ENCODE results near the gene C16orf54.
"Not testable (repeated sequence)": the region's sequence is repeated elsewhere in the genome, so short reads cannot be mapped to it uniquely, and the experiment has no call there.

The C16orf54 gene

DNA sequence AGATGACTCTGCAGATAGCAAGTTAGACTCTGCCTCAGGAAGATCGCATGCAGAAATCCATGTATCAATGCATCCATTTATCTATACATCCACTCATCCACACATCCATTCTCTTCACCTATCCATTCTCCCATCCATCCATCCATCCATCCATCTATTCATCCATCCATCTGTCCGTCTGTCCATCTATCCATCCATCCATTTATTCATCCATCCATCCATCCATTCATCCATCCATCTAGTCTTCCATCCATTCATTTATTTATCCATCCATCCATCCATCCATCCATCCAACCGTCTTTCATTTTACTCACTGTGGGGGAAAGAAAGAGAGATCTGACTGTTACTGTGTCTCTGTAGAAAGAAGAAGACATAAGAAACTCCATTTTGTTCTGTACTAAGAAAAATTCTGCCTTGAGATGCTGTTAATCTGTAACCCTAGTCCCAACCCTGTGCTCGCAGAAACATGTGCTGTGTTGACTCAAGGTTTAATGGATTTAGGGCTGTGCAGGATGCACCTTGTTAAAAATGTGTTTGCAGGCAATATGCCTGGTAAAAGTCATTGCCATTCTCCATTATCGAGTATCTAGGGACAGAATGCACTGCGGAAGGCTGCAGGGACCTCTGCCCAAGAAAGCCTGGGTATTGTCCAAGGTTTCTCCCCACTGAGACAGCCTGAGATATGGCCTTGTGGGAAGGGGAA is 5.7 kb downstream of the C16orf54 start:
- not testable (repeated sequence) for DNase-seq

DNA sequence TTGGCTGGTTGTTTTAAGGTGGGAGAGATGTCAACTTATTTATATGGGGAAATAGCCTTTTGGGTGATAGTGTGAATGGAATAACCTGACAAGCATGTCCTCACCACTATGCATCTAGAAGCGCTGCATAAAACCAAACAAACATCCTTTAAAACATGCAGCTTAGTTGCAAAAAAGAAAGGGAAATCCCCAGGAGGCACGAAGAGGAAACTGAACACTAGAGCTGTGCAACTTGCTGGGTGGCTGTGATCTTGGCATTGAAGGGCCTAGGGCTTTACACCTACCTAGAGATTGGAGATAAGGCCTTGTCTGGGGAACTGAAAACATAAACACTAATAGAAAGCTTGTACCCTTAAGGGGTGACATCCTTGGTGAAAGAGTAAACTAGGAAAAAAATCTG is 7.3 kb downstream of the C16orf54 start:
- no peak for DNase-seq

DNA sequence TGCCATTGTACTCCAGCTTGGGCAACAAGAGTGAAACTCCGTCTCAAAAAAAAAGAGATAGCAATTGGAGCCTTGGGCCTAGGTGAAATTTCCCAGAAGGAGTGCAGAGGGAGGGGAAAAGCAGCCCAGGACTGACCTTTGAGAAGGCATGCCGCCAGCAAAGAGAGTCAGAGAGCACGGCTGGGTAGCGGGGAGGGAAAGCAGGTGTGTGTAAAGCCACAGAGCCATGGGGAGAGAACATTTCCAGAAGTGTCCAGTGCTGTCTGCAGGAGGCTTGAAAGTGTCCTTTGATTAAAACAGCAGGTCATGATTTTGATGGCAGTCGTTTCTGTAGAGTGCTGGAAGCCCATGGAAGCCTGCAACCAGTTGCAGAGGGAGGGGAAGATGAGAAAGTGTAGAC is 8.1 kb downstream of the C16orf54 start:
- no peak for DNase-seq

DNA sequence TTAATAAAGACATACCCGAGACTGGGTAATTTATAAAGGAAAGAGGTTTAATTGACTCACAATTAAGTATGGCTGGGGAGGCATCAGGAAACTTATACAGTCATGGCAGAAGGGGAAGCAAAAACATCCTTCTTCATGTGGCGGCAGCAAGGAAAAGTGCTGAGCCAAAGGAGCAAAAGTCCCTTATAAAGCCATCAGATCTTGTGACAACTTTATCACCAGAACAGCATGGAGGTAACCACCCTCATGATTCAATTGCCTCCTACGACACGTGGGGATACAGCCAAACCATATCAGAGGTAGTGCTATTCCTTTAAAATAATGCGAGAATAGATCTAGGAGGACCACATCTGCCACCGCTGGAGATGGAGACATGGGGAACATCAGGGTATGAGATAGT is 9.0 kb downstream of the C16orf54 start:
- no peak for DNase-seq

DNA sequence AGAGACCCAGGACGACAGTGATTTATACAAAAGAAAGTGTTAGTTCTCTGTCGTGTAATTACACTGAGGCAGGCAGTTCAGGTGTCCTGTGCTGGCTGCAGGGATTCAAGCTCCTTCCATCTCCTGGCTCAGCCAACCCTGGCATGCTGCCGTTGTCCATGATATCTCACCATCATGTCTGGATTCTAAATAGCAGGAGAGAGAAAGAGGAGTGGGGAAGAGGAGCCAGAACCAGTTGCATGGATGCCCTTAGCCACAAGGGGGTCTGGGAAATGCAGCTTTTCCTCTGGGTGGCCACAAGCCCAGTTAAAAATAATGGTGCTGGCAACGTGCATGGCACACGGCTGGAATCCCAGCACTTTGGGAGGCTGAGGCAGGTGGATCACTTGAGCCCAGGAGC is 9.7 kb downstream of the C16orf54 start:
- no peak for DNase-seq

DNA sequence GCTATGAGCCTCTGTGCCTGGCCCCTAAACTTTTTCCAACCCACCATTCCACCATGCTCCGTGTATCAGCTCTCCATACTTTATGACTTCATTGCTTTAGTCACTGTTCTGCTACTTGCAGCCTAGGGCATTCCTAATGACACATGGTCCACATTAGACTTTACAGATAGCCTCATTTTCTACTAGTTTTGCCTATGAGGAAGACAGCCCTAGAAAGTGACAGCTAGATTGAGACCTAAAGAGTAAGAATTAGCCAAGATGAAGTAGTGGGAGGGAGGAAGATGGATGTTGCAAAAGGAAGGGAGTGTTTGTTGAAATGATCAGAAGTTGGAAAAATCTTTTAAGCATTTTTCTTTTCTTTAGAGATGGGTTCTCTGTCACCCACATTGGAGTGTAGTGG is 11.0 kb downstream of the C16orf54 start:
- no peak for DNase-seq

DNA sequence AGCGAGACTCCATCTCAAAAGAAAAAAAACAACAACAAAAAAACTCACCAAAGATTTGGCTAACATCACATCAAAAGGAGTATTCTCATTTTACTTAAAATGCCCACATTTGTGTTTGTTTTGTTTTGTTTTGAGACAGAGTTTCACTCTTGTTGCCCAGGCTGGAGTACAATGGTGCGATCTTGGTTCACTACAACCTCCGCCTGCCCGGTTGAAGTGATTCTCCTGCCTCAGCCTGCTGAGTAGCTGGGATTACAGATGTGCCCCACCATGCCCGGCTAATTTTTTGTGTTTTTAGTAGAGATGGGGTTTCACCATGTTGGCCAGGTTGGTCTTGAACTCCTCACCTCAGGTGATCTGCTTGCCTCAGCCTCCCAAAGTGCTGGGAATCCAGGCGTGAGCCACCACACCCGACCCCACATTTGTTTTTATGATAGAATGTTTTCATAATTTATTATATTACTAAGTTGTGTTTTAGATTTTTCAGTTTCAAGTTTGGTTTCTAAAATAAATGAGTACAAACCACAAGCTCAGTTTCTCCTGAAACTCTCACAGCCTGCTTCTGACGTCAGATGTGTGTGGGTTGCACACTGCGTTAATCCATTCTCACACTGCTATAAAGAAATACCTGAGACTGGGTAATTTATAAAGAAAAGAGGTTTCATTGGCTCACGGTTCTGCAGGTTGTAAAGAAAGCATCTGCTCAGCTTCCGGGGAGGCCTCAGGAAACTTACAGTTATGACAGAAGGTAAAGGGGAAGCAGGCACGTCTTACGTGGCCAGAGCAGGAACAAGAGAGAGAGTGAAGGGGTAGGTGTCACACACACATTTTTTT is 13.8 kb downstream of the C16orf54 start:
- not testable (repeated sequence) for DNase-seq

DNA sequence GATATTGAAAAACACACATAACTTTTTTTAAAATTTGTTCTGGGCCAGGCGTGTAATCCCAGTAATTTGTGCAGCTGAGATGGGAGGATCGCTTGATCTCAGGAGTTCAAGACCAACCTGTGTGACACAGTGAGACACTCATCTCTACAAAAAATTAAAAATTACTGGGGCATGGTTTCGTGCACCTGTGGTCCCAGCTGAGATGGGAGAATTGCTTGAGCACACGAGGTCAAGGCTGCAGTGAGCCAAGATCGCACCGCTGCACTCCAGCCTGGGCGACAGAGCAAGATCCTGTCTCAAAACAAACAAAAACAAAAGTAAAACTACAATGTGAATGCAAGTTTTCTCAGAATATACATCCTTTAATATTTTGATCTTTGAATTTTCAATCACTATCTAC is 15.1 kb downstream of the C16orf54 start:
- no peak for DNase-seq

DNA sequence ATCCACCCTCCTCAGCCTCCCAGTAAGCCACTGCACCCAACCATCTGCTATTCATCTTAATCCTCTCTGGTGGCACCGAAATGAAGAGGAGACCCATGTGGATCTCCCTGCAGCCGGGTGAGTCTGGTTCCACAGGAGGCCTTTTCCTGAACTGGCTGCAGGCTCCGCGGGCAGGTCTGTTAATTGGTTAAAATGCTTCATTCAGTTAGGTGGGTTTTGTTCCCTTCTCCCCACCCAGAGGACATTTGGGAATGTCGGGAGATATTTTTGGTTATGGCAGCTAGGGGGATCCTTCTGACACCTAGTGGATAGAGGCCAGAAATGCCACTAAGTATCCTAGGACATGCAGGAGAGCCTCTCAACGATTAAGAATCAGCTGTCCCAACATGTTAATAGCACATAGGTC is 16.7 kb downstream of the C16orf54 start:
- peak; percentile 22 to 33 for DNase-seq

DNA sequence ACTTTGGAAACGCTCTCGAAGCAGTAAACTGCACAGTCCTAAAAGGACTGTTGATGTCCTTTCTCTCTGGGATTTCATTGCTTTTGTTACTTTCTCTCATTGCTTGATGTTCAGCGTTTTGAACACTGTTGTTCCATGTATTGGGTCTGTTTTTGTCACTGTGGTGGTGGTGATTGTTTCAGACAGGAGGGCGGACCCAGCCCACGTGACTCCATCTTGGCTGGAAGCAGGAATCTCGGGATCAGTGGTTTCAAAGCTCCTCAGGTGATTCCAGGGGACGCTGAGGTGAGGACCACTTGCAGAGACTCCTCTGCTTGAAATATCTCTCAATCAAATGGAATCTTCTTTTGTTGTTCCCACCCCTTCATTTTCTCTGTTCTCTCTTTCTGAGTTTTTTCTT is 18.3 kb downstream of the C16orf54 start:
- DNase-seq: no peak

DNA sequence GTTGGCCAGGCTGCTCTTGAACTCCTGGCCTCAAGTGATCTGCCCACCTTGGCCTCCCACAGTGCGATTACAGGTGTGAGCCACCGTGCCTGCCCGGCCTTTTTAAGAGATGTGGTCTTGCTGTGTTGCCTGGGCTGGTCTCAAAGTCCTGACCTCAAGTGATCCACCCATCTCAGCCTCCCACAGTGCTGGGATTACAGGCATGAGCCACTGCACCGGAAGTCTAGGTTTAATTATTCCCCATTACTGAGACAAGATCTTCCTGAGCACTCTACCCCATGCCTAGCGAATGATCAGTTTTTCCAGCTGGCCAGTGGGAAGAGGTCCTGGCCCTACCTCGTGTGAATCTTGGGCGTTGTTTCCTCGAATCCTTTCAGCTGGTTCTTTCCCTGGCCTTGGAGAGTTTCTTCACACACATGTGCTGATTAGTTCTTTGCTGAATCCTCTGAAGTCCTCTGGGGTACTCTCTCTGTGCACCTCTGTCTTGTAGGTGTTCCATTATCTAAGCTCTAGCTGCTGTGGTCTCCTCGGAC is 18.9 kb downstream of the C16orf54 start:
- no peak for DNase-seq

DNA sequence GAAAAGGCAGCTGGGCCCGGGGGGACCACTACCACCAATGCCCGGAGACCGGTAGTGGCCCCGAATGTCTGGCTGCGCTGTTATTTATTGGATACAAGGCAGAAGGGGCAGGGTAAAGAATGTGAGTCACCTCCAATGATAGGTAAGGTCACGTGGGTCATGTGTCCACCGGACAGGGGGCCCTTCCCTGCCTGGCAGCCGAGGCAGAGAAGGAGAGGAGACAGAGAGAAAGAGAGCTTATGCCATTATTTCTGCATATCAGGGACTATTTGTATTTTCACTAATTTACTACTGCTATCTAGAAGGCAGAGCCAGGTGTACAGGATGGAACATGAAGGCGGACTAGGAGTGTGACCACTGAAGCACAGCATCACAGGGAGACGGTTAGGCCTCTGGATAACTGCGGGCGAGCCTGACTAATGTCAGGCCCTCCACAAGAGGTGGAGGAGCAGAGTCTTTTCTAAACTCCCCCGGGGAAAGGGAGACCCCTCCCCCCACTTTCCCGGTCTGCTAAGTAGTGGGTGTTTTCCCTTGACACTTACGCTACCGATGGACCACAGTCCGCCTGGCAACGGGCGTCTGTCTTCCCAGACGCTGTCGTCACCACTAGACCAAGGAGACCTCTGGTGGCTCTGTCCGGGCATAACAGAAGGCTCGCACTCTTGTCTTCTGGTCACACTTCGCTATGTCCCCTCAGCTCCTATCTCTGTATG is 24.5 kb downstream of the C16orf54 start:
- DNase-seq: peak; percentile 44 to 59

DNA sequence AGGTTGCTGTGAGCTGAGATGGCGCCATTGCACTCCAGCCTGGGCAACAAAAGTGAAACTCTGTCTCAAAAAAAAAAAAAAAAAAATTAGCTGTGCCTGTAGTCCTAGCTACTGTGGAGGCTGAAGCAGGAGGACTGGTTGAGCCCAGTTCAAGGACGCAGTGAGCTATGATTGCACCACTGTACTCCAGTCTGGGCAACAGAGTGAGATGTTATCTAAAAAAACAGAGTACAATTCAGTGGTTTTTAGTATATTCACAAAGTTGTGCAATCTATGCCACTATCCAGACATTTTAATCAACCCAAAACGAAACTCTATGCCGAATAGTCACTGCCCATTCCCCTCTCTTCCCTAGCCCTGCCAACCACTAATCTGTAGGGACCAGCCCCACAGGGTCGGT is 25.1 kb downstream of the C16orf54 start:
- no peak for DNase-seq

DNA sequence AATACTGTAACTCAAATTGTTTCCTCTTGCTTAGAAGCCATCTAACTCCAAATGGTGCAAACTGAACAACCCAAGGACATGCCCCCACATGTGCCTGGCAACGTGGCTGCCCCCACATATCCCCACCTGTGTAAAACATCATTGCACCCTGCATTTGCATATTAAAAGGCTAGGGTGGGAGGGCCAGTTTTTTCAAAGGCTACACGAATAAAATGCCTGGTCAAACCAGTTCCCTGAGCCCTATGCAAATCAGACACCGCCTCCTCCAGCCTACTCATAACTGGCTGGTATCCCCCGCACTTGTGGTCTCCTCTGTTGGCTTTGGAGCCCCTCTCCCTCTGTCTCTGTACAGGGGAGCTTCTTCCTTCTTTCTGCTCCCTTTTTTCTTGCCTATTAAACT is 26.7 kb downstream of the C16orf54 start:
- no peak for DNase-seq

DNA sequence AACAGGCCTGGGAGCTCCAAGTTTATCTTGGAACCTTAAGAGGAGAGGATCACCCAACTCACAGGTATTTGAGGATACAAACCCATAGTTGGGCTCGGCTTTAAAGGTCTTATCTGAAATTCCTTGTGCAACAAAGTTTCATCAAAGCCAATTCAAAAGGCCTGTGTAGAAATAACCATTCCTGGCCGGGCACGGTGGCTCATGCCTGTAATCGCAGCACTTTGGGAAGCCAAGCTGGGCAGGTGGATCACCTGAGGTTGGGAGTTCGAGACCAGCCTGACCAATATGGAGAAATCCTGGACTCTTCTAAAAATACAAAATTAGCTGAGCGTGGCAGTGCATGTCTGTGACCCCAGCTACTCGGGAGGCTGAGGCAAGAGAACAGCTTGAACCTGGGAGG is 28.7 kb downstream of the C16orf54 start:
- DNase-seq: no peak

DNA sequence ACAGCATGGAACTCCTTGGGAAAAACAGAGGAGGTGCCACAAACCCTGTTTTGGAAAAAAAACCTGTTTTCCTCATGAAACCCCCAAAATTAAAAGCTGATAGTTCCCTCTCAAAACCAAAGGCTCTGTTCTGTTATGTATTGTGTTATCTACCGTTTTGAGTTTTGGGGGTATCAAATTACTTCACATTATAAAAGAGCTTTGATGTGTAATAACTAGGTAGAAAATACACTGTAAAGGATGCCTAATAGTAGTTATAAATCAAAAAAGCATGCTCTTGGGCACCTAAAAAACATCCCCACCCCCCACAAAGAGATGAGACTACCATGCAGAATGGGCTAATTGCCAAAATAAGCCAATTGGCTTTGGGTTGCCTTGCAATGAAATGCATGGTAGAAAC is 30.8 kb downstream of the C16orf54 start:
- no peak for DNase-seq

DNA sequence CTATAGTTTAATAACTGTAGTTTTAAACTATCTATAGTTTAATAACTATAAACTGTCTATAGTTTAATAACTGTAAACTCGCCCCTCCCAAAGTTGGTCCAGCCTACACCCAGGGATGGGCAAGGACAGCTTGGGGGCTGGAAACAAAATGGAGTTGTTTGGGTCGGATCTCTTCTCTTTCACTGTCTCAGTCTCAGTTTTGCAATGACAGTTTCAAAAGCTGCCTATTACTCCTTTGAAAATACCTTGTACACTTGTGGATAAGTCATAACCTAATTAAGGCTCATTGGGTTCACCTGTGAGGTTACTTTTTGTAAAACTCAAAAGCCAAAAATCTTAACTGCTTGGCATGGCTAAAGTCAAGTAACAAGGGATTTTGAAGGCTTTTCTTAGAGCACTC is 31.4 kb downstream of the C16orf54 start:
- DNase-seq: no peak

DNA sequence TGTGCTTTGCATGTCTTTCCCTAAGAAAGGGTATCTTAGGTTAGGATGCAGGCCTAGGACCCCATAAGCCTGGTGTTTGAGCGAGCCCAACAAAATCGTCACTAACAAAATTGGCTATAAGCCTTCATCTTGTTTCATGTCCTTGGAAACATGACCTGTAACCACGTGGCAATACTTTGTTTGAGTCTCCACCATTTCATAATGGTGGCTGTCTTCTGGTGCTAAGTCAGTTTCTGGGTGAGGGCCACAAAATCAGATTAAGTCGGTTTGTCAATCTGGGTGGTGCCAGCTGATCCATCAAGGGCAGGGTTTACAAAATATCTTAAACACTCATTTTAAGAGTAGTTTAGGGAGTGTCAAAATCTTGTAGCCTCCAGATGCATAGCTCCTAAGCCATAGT is 33.0 kb downstream of the C16orf54 start:
- DNase-seq: no peak

DNA sequence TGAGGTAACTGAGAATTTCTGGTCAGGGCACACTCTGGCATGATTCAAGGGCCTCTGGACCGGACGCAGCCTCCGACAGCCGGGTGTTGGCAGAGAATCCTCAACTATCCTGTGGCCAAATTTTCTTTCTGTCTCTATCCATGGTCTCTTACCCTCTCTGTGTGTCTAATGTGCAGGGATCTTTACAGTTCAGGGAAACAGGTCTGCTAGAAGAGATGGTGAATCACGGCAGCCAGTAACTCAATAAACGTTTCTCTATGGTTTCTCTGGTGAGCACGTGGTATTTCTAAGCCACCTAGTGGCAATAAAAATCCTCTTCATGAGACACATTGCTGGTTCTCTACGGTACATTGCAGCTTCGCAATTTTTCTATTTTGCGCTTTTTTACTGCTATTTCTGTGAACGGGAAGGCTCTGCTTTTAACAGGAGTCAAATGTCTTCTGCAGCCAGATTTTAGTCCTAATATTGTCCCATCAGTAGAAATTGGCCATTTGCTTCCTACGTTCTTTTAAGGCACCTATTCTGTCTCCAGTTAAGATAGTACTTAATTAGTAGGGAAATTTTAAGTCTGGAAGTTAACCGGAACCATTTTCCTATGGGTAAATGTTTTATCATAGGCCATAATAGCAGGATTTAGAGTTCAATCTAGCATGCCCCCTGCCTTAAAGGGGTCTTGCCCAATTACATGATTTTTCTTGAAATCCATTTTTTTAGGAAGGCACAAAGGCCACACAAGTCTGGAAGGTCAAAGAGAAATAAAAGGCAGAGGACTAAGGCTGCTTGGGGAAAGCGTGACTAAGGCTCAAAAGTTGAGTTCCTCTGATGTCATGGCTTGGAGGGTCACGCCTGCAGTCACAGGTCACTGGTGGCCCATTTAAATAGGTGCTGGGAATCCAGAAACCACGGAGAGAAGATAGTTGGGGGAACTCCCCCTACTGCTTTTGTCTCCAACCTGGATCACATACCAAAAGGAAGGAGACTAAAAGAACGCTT is 35.3 kb downstream of the C16orf54 start:
- DNase-seq: peak; percentile 26 to 41

DNA sequence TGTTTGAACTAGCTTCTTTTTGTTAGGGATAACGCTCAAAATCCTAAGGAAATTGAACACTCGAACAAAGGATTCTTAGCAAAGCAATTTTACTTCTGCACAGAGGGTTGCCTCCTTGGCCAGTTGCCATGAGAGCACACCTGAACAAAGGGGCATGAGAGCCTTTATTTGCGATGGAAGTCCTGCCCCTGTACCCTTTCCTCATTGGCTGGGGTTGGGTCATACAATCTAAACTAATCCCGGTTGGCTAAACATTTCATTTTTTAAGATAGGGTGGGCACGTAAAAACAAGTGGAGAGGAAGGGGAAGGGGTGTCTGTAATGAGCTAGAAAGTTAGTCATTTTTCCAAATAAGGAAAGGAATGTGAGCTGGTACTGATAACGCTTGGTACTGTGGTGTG is 36.1 kb downstream of the C16orf54 start:
- not testable (repeated sequence) for DNase-seq

DNA sequence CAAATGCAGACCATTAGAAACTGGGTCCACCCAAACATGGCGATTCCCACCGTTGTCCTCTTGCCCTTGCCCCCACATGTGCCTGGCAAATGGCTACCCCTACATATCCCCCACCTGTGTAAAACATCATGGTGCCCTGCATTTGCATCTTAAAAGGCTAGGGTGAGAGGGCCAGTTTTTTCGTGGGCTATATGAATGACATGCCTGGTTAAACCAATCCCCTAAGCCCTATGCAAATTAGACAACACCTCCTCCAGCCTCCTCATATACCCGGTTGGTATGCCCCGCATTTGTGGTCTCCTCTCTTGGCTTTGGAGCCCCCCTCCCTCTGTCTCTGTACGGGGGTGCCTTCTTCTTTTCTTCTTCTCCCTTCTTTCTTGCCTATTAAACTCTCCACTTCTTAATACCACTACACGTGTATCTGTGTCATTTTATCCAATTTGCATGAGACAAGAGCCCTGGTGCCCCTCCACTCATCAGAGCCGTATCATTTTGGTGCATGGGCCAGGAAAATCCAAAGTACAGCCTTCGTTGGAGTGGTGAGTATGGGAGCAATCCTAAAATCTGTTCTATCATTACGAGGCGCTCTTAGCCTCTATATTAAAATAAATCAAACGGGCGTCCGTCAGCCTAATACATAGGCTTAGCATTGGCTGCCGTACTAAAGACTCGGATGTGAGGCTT is 36.7 kb downstream of the C16orf54 start:
- DNase-seq: no peak

DNA sequence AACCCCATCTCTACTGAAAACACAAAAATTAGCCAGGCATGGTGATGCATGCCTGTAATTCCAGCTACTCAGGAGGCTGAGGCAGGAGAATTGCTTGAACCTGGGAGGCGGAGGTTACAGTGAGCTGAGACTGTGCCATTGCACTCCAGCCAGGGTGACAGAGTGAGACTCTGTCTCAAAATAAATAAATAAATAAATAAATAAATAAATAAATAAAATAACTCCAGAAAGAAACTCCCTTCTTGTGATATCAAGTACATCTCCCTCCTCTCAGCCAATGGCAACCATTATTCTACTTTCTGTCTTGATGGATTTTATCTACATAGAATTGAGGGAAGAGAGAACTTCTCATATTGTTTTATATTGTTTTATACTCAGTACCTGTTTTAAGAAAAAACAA is 38.6 kb downstream of the C16orf54 start:
- not testable (repeated sequence) for DNase-seq
